Midbrain (tissue), 1 donor: ENCODE data around the gene ARMC12.

ENCODE experiments used
- DNase-seq: peaks from one replicate; lab custom pipeline; 2025; lab: John Stamatoyannopoulos, UW

Gene ARMC12

GRCh38 chr6:35735452-35735851 is 1.4 kb upstream of the ARMC12 start:
- DNase-seq = no peak

DNA sequence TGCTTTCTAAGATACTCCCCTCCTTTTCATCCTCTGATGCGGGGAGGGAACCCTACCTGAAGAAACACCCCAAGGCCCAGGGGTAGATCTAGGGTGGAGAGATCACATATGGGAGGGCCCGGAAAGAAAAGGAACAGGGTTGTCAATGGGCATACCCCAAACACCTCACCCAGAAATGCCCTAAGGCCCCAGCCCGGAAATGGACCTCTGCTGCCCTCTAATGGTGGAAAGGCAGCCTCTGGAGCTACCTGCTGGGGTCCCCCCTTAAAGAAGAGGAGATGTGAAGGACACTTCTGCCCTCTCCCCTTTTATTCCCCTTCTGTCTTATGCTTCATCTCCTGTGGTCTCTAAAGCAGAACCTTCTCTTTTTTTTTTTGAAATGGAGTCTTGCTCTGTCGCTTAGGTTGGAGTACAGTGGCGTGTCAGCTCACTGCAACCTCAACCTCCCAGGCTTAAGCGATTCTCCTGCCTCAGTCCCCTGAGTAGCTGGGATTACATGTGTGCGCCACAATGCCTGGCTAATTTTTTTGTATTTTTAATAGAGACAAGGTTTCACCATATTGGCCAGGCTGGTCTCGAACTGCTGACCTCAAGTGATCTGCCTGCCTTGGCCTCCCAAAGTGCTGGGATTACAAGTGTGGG is 458 bp upstream of the ARMC12 start:
- DNase-seq = peak; percentile 82

GRCh38 chr6:35737413-35738211 is 780 bp downstream of the ARMC12 start:
- DNase-seq = peak; percentile 83

DNA sequence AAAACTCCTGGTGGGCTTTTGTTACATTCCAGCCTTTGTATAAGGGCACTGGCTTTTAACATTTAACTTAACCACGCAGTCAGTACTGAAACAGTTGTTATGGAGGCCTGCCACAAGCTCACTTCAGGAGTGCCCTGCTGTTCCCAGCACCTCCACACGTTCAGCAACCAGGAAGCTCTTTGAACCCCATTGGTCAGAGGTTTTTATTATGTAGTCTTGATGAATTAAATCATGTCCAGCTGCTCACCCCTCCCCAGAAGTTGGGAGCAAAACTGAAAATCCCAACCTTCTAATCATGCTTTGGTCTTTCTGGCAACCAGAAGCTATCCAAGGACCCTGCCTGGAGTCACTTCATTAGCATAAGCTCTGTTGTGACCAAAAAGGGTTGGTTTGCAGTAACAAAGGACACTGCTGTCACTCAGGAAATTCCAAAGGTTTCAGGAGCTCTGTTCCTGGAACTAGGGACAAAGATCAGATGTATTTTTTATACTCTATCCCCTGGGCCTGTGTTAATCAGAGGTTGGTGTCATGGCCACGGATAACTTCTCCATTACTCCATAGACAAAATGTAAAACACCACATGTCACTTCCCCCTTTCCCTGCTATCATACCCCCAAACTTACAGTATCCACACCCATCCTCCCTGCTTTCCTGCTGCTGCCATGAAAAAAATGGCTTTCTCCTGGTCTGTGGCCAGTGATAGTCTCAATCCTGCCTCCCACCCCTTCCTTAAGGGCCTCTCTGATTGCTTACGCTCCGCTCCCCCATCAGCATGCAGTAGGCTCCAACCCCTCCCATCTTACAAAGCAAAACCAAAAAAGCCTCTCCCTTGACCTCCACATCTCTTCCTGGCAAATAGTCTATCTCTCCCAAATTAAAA is 3.1 kb downstream of the ARMC12 start:
- DNase-seq = no peak

DNA sequence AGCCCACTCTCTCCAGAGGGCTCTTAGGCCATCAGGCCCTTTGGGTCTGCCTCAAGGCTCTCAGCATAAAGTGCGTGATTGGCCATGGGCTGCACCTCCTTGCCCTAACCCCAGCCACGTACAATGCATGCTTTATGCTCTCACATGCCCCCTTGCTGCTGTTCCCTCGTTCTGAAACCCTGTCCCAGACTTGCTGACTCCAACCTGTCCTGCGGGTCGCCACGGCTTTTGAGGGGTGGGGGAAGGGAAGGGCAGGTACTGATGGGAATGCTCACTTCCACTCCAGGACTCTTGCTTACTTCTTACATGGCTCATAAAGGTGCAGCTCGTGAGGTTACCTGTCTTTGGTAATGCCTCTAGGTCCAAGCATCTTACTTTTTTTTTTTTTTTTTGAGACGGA is 6.0 kb downstream of the ARMC12 start:
- no peak for DNase-seq

GRCh38 chr6:35745509-35745908 is 8.7 kb downstream of the ARMC12 start:
- DNase-seq = no peak

DNA sequence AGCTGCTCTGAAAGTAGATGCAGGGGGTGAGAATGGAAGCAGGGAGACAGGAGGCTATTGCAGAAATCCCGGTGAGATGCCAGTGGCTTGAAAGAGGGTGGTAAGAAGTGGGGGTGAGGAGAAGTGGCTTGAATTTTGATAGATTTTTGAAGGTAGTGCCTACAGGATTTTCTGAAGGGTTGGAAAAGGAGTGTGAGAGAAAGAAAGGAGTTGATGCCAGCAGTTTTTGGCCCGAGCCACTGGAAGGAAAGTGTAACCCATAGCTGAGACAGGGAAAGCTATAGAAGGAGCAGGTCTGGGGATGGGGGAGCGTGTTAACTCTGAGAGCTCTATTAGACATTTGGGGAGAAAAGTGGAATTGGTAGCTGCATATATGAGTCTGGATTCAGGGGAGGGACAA is 9.7 kb downstream of the ARMC12 start:
- DNase-seq = no peak

DNA sequence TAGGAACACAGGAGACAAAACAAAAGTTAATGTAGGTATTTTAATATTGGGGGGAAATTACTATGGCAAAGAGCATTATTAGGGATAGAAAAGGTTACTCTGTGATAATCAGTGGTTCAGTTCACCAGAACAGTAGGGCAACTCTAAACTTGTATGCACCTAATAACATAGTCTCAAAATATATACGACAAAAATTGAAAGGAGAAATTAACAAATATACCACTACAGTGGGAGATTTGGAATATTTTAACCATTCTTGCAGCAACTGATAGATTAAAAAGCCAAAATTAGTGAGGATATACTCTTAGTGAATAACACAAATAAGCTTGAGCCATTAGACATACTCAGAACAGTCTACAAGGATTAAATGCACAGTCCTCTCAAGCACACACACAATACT is 11.0 kb downstream of the ARMC12 start:
- DNase-seq = no peak

DNA sequence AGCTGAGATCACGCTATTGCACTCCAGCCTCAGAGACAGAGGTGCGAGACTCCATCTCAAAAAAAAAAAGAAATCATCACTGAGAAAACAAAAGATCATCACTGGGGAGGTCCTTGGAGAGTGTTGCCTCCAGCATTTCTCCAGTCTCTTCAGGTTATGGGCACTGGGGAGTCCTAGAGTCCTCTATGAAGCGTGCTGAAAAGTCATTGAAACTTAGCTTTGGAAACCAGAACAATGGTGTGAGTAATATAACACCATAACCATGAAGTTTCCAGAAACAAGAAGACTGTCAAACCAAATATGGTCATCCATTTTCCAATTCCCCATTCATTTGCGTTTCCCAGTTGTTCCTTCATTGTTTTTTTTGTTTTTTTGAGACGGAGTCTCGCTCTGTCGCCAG is 13.7 kb downstream of the ARMC12 start:
- DNase-seq = no peak

DNA sequence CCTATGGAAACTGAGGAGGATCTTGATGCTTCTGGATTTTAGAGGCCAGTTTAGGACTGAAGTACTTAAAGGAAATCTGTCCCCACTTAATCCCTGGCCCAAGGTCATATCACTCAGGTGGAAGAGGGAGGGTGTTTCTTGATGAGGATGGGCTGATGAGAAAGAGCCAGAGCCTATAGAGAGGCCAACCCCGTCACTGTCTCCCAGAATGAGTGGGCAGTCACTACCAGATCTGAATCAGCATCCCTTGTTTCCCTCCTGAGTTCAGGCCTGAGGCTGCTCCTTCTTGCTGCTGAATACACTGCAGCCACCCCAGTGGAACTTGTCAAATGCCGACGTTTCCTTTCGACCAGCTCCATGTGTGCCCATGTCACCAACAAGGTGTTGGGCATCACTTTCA is 14.8 kb downstream of the ARMC12 start:
- DNase-seq = no peak

DNA sequence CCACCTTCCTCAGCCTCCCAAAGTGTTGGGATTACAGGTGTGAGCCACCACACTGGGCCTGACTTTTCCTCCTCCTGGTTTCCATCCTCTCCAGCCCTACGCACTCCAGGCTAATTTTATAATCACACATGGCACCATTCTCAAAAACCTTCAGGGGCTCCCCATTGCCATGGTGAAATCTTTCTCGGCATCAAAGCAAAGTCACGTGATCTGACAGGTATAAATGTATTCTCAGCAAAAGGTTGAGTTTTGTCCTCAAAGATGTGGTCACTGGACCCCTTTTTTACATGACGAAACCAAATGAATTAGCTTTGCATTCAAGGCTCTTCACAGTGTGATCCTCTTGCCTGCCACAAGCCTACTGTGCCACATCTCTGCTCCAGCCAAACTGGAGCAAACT is 15.5 kb downstream of the ARMC12 start:
- DNase-seq = no peak

GRCh38 chr6:35754452-35755277 is 17.8 kb downstream of the ARMC12 start:
- DNase-seq = no peak

DNA sequence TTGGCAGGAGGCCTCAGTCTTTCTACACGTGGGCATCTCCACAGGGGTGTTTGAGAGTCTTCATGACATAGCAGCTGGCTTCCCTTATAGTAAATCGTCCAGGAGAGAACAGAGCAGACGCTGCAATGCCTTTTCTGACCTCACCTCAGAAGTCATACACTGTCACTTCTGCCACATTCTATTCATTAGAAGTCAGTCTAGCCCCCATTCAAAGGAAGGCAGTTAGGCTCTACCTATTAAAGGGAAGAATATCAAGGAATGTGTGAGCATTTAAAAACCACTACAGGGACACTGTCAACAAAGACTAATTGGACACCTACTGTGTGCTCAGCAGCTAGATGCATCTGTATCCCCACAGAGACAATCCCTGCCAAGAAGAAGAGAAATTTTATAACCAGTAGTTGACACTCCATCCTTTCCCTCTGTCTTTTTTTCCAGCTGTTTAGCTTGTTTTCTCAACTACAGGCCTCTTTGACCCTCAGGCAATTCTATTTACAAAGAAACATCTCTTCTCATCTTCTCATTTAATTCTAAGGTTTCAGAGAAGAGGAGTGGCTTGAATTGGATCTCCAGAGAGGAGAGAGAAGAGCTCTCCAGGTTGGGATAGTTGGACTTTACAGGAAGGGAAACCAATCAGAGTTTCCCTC is 18.6 kb downstream of the ARMC12 start:
- no peak for DNase-seq

DNA sequence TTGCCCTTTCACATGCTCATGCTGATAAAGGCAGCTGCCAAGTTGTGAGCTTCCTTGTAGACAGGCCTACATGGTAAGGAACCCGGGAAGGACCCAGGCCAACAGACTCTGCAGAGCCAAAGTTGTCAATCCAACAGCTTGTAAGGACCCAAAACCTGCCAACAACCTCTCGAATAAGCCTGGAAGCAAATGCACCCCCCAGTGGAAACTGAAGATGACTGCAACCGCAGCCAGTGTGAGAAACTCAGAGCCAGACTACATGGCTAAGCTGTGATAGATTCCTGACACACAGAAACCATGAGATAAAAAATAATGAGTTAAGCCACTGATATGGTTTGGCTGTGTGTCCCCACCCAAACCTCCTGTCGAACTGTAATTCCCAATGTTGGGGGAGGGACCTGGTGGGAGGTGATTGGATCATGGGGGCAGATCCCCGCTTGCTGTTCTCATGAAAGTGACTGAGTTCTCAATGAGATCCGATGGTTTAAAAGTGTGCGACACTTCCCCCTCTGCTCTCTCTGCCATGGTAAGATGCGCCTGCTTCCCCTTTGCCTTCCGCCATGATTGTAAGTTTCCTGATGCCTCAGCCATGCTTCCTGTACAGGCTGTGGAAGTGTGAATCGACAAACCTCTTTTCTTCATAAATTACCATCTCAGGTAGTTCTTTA is 20.8 kb downstream of the ARMC12 start:
- no peak for DNase-seq

DNA sequence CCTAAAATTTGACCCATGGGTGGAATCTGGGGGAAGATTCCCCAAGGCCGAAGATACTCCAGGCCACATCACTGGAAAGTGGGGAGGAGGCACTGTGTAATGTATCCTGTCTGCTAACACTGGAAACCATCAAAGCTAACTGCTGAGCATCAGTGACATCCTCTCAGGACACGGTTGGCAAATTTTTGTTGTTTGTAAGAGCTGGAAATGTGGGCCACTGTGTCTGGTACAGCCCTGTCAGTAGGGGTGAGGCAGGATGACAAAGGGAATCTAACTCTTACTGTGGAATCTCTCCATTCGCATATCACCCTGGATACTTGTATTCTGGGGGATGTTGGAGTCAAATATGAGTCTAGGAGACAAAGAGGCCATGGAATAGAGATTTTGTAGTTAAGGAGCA is 22.6 kb downstream of the ARMC12 start:
- no peak for DNase-seq

DNA sequence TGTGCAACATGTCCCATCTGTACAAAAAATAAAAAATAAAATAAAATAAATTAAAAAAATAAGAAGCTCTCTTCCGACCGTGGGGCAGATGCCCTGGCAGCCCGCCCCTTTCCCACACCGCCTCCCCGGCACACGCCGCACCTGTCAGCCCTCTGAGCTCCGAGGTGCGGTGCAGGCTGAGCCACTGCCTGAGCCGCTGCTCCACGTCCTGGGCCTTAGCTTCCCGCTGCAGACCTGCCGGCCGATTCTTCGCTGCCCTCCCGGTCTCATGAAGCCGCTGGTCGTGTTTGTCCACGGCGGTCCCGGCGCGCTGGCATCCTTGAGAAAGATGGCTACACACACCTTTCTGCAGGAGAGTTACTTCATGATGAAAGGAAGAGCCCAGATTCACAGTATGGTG is 28.9 kb downstream of the ARMC12 start:
- no peak for DNase-seq

DNA sequence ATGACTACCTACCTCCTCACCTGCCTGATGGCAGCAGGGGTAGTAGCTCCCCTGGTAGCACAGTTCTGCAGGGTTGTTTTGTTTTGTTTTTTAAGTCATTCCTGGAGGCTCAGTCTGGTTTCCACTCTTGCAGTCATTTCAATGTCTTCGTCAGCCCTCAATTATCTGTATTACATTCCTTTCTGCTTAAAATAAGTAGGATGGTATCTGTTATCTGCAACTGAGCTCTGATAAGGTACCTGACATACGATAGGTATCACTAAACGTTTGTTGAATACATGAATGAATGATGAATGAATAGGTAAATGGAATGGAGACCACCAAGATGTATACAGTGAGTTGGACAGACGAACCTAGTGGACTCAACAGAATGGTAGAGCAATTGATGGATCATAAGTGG is 32.4 kb downstream of the ARMC12 start:
- DNase-seq = no peak

DNA sequence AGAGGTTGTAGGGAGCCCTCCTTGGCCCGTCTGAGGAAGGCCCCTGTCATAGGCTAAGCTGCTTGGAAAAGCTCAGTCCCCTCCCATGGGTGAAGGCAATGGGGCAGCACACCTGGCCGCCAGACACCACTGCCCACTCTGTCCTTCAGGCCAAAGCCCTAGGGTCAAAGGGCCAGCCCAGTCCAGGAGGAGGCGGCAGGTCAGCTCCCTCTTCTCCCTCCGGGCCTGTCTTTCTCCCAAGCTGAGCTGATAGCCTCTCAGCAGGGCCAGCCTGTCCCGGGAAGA is 34.5 kb downstream of the ARMC12 start:
- no peak for DNase-seq

DNA sequence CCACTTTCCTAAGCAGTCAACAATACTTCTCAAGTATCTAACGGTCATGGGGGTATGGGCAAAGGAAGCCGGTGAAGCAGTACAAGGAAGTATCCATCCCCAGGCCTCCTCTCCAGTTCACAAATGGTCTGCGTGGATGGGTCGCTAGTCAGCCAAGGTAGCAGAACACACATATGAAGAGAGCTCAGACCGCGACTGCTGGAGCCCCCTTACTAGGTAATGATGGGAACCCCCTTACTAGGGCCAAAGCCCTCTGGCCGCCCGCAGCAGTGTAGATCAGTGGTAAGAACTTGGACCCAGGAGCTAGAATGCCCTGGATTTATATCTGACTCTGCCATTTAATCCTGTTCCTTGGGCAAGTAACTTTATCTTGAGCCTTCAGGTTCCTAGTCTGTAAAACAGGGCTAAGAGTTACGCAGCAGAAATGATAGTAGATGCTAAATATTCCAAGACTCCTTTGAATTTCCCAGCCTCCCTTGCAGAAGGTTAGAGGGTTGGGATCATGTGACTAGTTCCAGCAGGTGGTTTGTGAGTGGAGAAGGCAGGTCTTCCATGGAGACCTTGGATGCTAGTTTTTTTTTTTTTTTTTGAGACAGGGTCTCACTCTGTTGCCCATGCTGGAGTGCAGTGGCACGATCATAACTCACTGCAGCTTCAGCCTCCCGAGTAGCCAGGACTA is 37.4 kb downstream of the ARMC12 start:
- no peak for DNase-seq

GRCh38 chr6:35775031-35775430 is 38.2 kb downstream of the ARMC12 start:
- no peak for DNase-seq
